Left lung (tissue), 10 donors: ENCODE measurements around the gene MIB2. TPM values are rescaled to one million over a fixed set of nuclear protein-coding genes. Genes with fewer than 3 reads are reported as not detected.
"Not testable (repeated sequence)": the region's sequence is repeated elsewhere in the genome, so short reads cannot be mapped to it uniquely, and the experiment has no call there.

Experiments
- ATAC-seq: fragments of 200-7000 bp; cut with Tn5 transposase; one replicate; pipeline ENCODE4 v1.9.1; 2020; ENCODE audit warnings: moderate library complexity
- DNase-seq, 4 donors: peaks; one replicate each; pipeline ENCODE4 v3.0.0-alpha.2; 2013 to 2020
- H3K27ac ChIP-seq, 2 donors: fragments of 200-600 bp; sonication (generic) in 1 of 2; one replicate each; pipeline versions ENCODE4 v1.5.0 to v1.8.0; 2020 to 2021
- H3K27me3 ChIP-seq, 2 donors: fragments of 200-600 bp; sonication (generic) in 1 of 2; one replicate each; pipeline versions ENCODE4 v1.5.0 to v1.8.0; 2020 to 2021
- H3K36me3 ChIP-seq, 2 donors: fragments of 200-600 bp; sonication (generic) in 1 of 2; one replicate each; pipeline versions ENCODE4 v1.5.0 to v1.8.0; 2020 to 2021
- H3K4me1 ChIP-seq, 2 donors: fragments of 200-600 bp; one replicate each; pipeline ENCODE4 v1.8.0; 2021
- H3K4me3 ChIP-seq, 2 donors: fragments of 200-600 bp; sonication (generic) in 1 of 2; one replicate each; pipeline versions ENCODE4 v1.5.0 to v1.8.0; 2020 to 2021; ENCODE audit warnings: mild to moderate bottlenecking in 1 of 2
- H3K9me3 ChIP-seq, 2 donors: fragments of 200-600 bp; sonication (generic) in 1 of 2; one replicate each; pipeline versions ENCODE4 v1.5.0 to v1.8.0; 2020 to 2021
- intact Hi-C, 2 donors: fragments of 100-400 bp; cut with DNase I; formaldehyde crosslinking; loops; one replicate each; pipeline versions ENCODE4 v1.11.2 to v1.14.2; 2022
- polyA plus RNA-seq, 6 donors: library from polyadenylated mRNA; unstranded; fragments of 120-200 nt; gene quantifications; one replicate each; pipeline ENCODE4 v1.2.1, GENCODE V29; 2013; ENCODE audit not compliant: insufficient read length in 6 of 6
- total RNA-seq, 2 donors: library from RNA; stranded (reverse); fragmentation: NEBNext Ultra II Directional; extraction: Animal tissue kit (Norgen Biotek cat#: 25700); gene quantifications; one replicate each; pipeline ENCODE4 v1.2.1, GENCODE V29; 2021
- TF ChIP-seq, protein P1 (sequence below), 2 donors: fragments of 200-600 bp; sonication (generic) in 1 of 2; IDR thresholded peaks; one replicate each; pipeline versions ENCODE4 v1.5.0 to v1.8.0; 2021; ENCODE audit warnings: antibody characterized with exemption in 2 of 2
- donor health status: DM: no; HTN: yes; CAD: no.
- donor health status: DM: no; HTN: no; CAD: no.

Gene MIB2
- total and polyA plus RNA-seq, 8 donors: 43.2 to 118 (median 61.4) TPM

DNA sequence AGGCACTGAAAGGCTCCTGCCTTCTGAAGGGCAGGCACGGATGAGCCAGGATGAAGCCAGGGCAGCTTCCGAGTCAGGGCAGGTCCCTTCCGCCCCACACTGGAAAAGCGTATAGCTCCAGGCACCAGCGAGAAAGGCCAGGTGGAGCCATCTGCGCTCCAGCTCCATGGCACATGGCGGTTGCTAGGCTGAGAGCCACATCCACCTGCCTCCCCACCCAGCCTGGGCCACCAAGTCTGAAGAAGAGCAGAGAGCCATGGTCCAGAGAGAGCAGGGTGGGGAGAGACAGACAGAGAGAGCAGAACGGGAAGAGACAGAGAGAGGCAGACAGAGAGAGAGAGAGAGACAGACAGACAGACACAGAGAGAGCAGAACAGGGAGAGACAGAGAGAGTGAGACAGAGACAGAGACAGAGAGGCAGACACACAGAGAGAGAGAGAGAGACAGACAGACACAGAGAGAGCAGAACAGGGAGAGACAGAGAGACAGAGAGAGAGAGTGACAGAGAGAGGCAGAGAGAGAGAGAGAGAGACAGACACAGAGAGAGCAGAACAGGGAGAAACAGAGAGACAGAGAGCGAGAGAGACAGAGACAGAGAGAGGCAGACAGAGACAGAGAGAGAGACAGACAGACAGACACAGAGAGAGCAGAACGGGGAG is 20.6 kb upstream of the MIB2 start:
- peaks cover 3 to 17% of the 10 kb centered on the region in 2 donors for H3K4me1 ChIP-seq
- intact Hi-C loops: no loop called here
- TF ChIP-seq, protein P1, sequence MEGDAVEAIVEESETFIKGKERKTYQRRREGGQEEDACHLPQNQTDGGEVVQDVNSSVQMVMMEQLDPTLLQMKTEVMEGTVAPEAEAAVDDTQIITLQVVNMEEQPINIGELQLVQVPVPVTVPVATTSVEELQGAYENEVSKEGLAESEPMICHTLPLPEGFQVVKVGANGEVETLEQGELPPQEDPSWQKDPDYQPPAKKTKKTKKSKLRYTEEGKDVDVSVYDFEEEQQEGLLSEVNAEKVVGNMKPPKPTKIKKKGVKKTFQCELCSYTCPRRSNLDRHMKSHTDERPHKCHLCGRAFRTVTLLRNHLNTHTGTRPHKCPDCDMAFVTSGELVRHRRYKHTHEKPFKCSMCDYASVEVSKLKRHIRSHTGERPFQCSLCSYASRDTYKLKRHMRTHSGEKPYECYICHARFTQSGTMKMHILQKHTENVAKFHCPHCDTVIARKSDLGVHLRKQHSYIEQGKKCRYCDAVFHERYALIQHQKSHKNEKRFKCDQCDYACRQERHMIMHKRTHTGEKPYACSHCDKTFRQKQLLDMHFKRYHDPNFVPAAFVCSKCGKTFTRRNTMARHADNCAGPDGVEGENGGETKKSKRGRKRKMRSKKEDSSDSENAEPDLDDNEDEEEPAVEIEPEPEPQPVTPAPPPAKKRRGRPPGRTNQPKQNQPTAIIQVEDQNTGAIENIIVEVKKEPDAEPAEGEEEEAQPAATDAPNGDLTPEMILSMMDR (IDR thresholded peaks at IDR 0.05): no peak
- H3K4me3 ChIP-seq: no peak overlapping the region
- H3K36me3 ChIP-seq: no peaks in the 10 kb centered on the region
- ATAC-seq (no peak), DNase-seq (peak in 1 of 4 donors; percentile 50)
- H3K27ac ChIP-seq: no peak overlapping the region
- H3K9me3 ChIP-seq: no peaks in the 10 kb centered on the region
- H3K27me3 ChIP-seq: peaks cover 8 to 37% of the 10 kb centered on the region in 2 donors

- Histone ChIP-seq H3K27me3 (peaks cover 8 to 39% of the 10 kb centered on the region in 2 donors), H3K4me1 (peaks cover 5 to 19% of the 10 kb centered on the region in 2 donors)
- intact Hi-C loops, DNase-seq, H3K9me3 ChIP-seq, H3K4me3 ChIP-seq, ATAC-seq, H3K36me3 ChIP-seq, H3K27ac ChIP-seq: not testable (repeated sequence)
Measured at GRCh38 chr1:1595341-1595740, 20.0 kb upstream of the MIB2 start.

- Histone ChIP-seq H3K27ac (no peak overlapping the region), H3K36me3 (no peaks in the 10 kb centered on the region), H3K9me3 (no peaks in the 10 kb centered on the region), H3K4me3 (no peak overlapping the region), H3K27me3 (peaks cover 8 to 53% of the 10 kb centered on the region in 2 donors), H3K4me1 (peaks cover 7 to 27% of the 10 kb centered on the region in 2 donors)
- DNase-seq (peak in 1 of 4 donors; percentile 72), ATAC-seq (no peak)
- TF ChIP-seq, protein P1 (IDR thresholded peaks at IDR 0.05): no peak
- intact Hi-C loops: no loop called here
Measured at GRCh38 chr1:1596493-1597274, 18.6 kb upstream of the MIB2 start.

DNA sequence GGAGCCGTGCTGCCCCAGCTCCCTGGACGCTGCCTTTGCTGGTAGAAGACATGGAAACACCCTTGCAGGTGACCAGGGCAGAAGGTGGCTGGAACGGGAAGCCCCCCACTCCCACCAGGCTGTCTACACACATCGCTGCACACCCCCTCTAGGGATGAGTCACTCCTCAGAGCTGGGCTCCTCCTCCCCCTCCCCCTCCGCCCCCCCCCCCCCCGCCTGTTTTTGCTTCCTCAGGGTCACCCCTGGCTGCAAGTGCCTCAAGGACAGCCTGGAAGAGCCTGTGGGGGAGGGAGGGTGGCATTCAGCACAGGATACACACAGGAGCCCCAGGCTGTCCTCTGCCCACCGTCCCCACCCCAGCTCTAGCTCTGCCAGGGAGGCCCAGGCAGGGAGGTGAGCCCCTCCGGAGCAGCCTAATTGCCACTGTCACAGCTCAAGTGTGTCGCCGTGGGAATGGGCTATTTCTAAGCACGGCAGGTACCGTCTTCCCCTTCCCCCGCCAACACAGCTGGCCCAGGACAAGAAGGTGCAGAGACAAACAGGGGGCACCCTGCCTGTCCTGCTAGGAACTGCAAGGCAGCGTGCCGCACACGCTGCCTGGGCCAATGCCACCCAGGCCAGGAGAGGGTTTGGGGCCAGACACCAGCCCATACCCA is 17.9 kb upstream of the MIB2 start:
- intact Hi-C loops: no loop called here
- H3K27ac ChIP-seq: no peak overlapping the region

DNA sequence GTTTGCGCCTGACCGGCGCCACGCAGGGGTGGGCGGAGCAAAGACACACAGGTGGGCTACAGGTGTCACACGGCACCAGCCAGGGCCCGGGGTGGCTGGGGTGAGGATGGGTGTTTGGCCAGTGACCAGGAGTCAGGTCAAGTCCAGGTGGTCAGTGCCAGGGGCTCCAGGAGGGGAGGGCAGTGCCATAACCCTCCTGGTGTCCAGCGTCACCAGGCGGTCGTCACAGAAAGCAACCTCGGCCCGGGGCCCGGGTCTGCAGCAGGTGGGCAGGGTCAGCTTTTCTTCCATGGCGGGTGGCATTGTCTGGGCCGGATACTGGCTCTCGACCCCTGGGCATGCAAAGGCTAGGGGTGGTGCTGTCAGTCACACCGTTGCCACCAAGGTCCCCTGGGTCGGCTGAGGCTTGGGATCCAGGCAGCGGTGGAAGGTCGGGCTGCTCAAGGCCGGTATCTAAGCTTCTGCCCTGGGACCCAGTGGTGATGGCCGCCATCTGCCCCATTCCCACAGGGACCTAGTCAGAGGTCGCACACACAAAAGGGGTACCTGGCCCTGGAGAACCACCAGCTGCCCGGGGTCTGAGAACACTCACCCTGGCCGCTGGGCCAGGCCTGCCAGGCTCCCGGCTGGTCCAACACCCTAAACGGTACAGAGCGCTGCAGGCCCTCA is 17.1 kb upstream of the MIB2 start:
- intact Hi-C loops: no loop called here
- Histone ChIP-seq H3K27me3 (peaks cover 8 to 66% of the 10 kb centered on the region in 2 donors), H3K9me3 (no peaks in the 10 kb centered on the region), H3K4me3 (no peak overlapping the region), H3K4me1 (peaks cover 7 to 30% of the 10 kb centered on the region in 2 donors), H3K27ac (no peak overlapping the region), H3K36me3 (no peaks in the 10 kb centered on the region)
- no peak for ATAC-seq
- peak in 1 of 4 donors; percentile 65 for DNase-seq
- TF ChIP-seq, protein P1 (IDR thresholded peaks at IDR 0.05): no peak

More for the DNA sequence above, 17.9 kb upstream of the MIB2 start:
- TF ChIP-seq, protein P1 (IDR thresholded peaks at IDR 0.05): no peak
- peak; percentile 11 for ATAC-seq
- Histone ChIP-seq H3K36me3 (no peaks in the 10 kb centered on the region), H3K4me1 (peaks cover 7 to 30% of the 10 kb centered on the region in 2 donors), H3K27me3 (peaks cover 8 to 60% of the 10 kb centered on the region in 2 donors), H3K9me3 (no peaks in the 10 kb centered on the region), H3K4me3 (no peak overlapping the region)
- peak in 1 of 4 donors; percentile 37 for DNase-seq
